Measurements from ENCODE around the gene MPND. TPM values are rescaled to one million over a fixed set of nuclear protein-coding genes. Genes with fewer than 3 reads are reported as not detected.

Gene MPND
- total and polyA plus RNA-seq, 2 of the 13 experiments (the other 11 are each of a cell fraction or from before 2014, with no cell fraction given), result 10.8 to 15.8 TPM

DNA sequence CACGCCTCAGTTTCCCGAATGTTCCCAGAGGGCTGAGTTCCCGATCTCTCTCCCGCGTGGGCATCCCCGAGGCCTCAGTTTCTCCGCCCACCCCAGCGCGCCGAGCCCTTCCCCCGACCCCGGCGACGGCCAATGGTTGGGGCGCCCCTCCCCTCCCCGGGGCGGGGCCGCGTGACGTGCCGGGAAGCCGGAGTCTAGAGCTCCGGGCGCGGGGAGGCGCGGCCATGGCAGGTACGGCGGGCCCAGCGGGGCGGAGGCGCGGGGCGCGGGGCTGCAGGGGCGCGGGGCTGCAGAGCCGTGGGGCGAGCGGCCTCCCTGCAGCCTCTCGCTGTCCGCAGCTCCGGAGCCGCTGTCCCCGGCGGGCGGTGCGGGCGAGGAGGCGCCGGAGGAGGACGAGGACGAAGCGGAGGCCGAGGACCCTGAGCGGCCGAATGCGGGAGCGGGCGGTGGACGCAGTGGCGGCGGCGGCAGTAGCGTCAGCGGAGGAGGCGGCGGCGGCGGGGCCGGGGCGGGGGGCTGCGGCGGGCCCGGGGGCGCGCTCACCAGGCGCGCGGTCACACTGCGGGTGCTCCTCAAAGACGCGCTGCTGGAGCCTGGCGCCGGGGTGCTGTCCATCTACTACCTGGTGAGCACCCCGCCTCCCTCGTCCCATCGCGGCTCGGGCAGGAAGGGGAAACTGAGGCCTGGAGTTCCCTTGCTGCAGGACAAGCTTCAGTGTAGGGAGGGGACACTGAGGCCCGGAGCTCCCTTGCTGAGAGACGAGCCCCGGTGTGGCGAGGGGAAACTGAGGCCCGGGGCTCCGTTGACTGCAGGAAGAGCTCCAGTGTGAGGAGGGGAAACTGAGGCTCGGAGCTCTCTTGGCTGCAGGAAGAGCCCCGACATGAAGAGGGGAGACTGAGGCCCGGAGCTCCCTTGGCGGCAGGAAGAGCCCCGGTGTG lies at the start of gene MPND (continued):
- TF ChIP-seq, protein P1, sequence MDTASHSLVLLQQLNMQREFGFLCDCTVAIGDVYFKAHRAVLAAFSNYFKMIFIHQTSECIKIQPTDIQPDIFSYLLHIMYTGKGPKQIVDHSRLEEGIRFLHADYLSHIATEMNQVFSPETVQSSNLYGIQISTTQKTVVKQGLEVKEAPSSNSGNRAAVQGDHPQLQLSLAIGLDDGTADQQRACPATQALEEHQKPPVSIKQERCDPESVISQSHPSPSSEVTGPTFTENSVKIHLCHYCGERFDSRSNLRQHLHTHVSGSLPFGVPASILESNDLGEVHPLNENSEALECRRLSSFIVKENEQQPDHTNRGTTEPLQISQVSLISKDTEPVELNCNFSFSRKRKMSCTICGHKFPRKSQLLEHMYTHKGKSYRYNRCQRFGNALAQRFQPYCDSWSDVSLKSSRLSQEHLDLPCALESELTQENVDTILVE (CRISPR knock-in tag; IDR thresholded peaks at IDR 0.05), result no peak
- 0 out of 2 replicates have a peak, but pooled peaks have one; percentile 6 for TF ChIP-seq KDM4B (CRISPR knock-in tag; IDR thresholded peaks at IDR 0.05)
- TF ChIP-seq, protein P2, sequence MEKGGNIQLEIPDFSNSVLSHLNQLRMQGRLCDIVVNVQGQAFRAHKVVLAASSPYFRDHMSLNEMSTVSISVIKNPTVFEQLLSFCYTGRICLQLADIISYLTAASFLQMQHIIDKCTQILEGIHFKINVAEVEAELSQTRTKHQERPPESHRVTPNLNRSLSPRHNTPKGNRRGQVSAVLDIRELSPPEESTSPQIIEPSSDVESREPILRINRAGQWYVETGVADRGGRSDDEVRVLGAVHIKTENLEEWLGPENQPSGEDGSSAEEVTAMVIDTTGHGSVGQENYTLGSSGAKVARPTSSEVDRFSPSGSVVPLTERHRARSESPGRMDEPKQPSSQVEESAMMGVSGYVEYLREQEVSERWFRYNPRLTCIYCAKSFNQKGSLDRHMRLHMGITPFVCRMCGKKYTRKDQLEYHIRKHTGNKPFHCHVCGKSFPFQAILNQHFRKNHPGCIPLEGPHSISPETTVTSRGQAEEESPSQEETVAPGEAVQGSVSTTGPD (CRISPR knock-in tag; IDR thresholded peaks at IDR 0.05), result no peak
- TF ChIP-seq ZNF230 (CRISPR knock-in tag; IDR thresholded peaks at IDR 0.05), result no peak
- no peak for TF ChIP-seq FLYWCH1 (CRISPR knock-in tag; IDR thresholded peaks at IDR 0.05)
- no peak for TF ChIP-seq ZFP37 (CRISPR knock-in tag; IDR thresholded peaks at IDR 0.05; ENCODE audit: borderline replicate concordance)
- no peak for TF ChIP-seq ZNF773 (CRISPR knock-in tag; IDR thresholded peaks at IDR 0.05; ENCODE audit: borderline replicate concordance)
- TF ChIP-seq, protein P3, sequence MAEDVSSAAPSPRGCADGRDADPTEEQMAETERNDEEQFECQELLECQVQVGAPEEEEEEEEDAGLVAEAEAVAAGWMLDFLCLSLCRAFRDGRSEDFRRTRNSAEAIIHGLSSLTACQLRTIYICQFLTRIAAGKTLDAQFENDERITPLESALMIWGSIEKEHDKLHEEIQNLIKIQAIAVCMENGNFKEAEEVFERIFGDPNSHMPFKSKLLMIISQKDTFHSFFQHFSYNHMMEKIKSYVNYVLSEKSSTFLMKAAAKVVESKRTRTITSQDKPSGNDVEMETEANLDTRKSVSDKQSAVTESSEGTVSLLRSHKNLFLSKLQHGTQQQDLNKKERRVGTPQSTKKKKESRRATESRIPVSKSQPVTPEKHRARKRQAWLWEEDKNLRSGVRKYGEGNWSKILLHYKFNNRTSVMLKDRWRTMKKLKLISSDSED (CRISPR knock-in tag; IDR thresholded peaks at IDR 0.05), result 0 out of 2 replicates have a peak, but pooled peaks have one; percentile 37
- TF ChIP-seq TEAD2 (CRISPR knock-in tag; IDR thresholded peaks at IDR 0.05), result no peak
- no peak for TF ChIP-seq NFYC (CRISPR knock-in tag; IDR thresholded peaks at IDR 0.05)
- TF ChIP-seq NR2C2 (CRISPR knock-in tag; IDR thresholded peaks at IDR 0.05; ENCODE audit: borderline replicate concordance), result no peak
- TF ChIP-seq ZNF496 (CRISPR knock-in tag; IDR thresholded peaks at IDR 0.05; ENCODE audit: insufficient replicate concordance), result no peak
- TF ChIP-seq ZSCAN21 (CRISPR knock-in tag; IDR thresholded peaks at IDR 0.05; ENCODE audit: borderline replicate concordance), result no peak
- TF ChIP-seq, protein P4, sequence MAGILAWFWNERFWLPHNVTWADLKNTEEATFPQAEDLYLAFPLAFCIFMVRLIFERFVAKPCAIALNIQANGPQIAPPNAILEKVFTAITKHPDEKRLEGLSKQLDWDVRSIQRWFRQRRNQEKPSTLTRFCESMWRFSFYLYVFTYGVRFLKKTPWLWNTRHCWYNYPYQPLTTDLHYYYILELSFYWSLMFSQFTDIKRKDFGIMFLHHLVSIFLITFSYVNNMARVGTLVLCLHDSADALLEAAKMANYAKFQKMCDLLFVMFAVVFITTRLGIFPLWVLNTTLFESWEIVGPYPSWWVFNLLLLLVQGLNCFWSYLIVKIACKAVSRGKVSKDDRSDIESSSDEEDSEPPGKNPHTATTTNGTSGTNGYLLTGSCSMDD (CRISPR knock-in tag; IDR thresholded peaks at IDR 0.05), result no peak
- TF ChIP-seq NRL (CRISPR knock-in tag; IDR thresholded peaks at IDR 0.05; ENCODE audit: borderline replicate concordance), result no peak
- no peak for TF ChIP-seq ZNF484 (CRISPR knock-in tag; IDR thresholded peaks at IDR 0.05; ENCODE audit: borderline replicate concordance, low read depth)
- no peak for TF ChIP-seq HNRNPL (IDR thresholded peaks at IDR 0.05; ENCODE audit: low read depth, low read length)
- no peak for TF ChIP-seq ZNF550 (CRISPR knock-in tag; IDR thresholded peaks at IDR 0.05; ENCODE audit: borderline replicate concordance)
- no peak for TF ChIP-seq ZNF251 (CRISPR knock-in tag; IDR thresholded peaks at IDR 0.05)
- TF ChIP-seq, protein P5, sequence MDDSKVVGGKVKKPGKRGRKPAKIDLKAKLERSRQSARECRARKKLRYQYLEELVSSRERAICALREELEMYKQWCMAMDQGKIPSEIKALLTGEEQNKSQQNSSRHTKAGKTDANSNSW (CRISPR knock-in tag; IDR thresholded peaks at IDR 0.05; ENCODE audit: borderline replicate concordance), result no peak
- no peak for TF ChIP-seq MEF2D (CRISPR knock-in tag; IDR thresholded peaks at IDR 0.05)
- TF ChIP-seq, protein P6, sequence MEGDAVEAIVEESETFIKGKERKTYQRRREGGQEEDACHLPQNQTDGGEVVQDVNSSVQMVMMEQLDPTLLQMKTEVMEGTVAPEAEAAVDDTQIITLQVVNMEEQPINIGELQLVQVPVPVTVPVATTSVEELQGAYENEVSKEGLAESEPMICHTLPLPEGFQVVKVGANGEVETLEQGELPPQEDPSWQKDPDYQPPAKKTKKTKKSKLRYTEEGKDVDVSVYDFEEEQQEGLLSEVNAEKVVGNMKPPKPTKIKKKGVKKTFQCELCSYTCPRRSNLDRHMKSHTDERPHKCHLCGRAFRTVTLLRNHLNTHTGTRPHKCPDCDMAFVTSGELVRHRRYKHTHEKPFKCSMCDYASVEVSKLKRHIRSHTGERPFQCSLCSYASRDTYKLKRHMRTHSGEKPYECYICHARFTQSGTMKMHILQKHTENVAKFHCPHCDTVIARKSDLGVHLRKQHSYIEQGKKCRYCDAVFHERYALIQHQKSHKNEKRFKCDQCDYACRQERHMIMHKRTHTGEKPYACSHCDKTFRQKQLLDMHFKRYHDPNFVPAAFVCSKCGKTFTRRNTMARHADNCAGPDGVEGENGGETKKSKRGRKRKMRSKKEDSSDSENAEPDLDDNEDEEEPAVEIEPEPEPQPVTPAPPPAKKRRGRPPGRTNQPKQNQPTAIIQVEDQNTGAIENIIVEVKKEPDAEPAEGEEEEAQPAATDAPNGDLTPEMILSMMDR (CRISPR knock-in tag; IDR thresholded peaks at IDR 0.05), result no peak

Data from HepG2 (cell line).